ENCODE results near the gene CPNE4. TPM values are rescaled to one million over a fixed set of nuclear protein-coding genes. Genes with fewer than 3 reads are reported as not detected.

Gene CPNE4
- total RNA-seq, 2 experiments from 2014 or later: not detected

DNA sequence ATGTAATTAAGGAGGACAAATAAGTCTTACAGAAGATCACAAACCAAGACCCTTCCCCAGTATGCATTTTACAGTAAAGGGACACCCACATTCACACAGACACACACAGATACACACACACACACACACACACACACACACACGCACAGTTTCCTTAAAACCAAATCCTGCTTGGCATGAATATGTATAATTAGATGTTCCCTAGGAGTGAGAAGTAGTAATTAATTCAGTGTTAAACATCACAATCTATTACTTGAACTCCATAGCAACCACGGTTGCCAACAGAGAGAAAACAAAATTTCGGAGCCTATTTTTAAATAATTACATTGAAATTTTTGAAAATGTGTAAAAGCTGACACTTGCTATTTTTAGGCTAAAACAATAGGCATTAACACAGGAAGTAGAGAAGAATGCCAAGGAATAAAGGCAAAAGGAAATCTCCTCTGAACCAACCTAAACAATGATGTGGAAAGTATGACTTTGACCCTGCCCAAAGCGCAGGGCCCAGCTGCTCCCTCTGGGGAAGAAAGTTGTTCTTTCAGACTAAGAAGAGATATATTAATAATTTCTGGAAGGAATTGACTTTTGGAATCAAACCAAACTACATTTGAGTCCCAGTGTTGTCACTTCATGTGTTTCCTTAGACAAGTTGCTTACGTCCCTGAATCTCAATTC is 215.3 kb downstream of the CPNE4 start:
- CTCF ChIA-PET: no interaction called here
- no peak overlapping the region for H3K4me3 Mint-ChIP-seq
- no peaks in the 10 kb centered on the region for H3K9me3 Mint-ChIP-seq
- DNase-seq: no peak
- H3K36me3 Mint-ChIP-seq (ENCODE audit: low read depth): no peaks in the 10 kb centered on the region
- no peak overlapping the region for H3K27ac Mint-ChIP-seq
- no peaks in the 10 kb centered on the region for H3K4me1 Mint-ChIP-seq
- peaks cover 7% of the 10 kb centered on the region for H3K27me3 Mint-ChIP-seq
- POLR2A ChIA-PET: no interaction called here

DNA sequence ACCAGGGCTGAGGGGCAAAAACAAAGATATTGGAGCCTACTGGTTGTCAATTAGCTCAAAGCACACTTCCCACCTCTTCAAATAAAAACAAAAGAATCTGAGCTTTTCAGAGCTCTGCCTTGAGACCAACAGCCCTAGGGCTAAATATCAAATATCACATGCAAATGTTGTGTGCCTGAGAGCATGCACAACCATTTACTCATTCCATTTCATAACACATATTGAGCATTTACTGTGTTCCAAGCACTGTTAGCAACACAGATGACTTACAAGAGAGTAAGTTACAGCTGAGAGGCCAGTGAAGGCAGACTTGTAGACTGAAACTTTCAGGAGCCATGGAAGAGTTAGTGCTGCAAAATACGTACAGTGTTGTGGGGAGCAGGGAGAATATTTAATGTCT is 222.4 kb downstream of the CPNE4 start:
- Mint-ChIP-seq H3K4me1 (no peaks in the 10 kb centered on the region), H3K27me3 (peaks cover 21% of the 10 kb centered on the region), H3K27ac (no peak overlapping the region), H3K4me3 (no peak overlapping the region), H3K9me3 (no peaks in the 10 kb centered on the region), H3K36me3 (ENCODE audit: low read depth) (no peaks in the 10 kb centered on the region)
- DNase-seq: no peak
- POLR2A ChIA-PET: no interaction called here
- CTCF ChIA-PET: interaction anchor here (0.6 kb wide), 1 partner anchor 80 kb away, joined by 5 read pairs; no protein-coding TSS in a partner anchor

DNA sequence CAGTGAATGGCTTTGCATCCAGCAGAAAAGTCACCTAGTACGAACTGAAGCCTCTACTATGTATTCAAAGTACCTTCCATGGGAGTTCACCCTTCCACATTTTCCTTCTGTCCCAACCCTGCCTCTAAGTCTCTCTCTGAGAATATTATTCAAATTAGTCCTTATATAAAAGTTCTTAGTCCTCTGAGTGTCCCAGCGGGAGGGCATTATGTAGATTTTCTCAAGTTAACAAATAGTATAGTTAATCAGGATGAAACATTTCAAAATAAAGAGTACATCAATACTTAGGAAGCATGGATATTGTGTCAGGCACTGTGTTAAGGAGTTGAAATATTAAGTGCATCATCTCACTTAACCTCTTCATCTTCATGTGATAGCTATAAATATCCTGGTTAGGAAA is 223.3 kb downstream of the CPNE4 start:
- Mint-ChIP-seq H3K27ac (no peak overlapping the region), H3K36me3 (ENCODE audit: low read depth) (no peaks in the 10 kb centered on the region), H3K4me1 (no peaks in the 10 kb centered on the region), H3K4me3 (no peak overlapping the region), H3K27me3 (peaks cover 25% of the 10 kb centered on the region), H3K9me3 (no peaks in the 10 kb centered on the region)
- ChIA-PET POLR2A (no interaction called here), CTCF (no interaction called here)
- no peak for DNase-seq

DNA sequence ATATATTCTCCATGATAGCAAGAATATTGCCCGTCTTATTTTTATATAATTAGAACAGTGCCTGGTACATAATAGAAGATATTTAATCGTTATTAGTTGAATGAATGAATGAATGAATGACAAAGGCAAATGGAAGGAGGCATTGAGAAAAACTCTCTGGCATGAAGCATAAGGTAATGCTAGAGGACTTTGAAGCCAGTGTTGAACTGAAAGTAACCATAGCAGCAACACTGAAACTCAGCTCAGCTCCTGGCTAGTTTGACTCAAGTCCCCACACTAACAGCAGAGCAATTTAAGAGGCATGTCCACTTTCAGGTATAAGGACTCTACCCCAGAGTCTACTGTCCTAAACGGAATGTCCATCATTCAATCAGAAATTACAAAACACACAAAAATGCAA is 227.0 kb downstream of the CPNE4 start:
- Mint-ChIP-seq H3K27ac (no peak overlapping the region), H3K27me3 (peaks cover 23% of the 10 kb centered on the region), H3K36me3 (ENCODE audit: low read depth) (no peaks in the 10 kb centered on the region), H3K4me1 (no peaks in the 10 kb centered on the region), H3K4me3 (no peak overlapping the region), H3K9me3 (no peaks in the 10 kb centered on the region)
- POLR2A ChIA-PET: no interaction called here
- DNase-seq: no peak
- CTCF ChIA-PET: no interaction called here

DNA sequence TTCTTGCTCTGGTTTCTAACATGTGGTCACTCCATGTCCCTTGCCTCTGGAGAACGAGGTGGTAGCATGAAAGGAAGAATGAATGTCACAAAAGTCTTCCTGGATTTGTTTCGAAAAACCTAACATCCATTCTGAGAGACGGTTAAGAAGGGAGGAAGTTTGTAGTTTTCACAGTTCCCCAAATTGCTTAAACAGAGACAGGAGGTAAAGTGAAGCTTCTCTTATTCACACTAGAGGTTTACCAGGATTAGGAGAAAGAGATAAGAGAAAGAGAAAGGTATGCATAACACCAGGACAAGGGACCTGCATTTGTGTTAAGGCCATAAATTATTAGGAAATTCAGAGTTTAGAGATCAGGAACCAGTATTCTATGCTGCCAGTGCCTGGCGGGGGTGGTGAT is 228.1 kb downstream of the CPNE4 start:
- CTCF ChIA-PET: no interaction called here
- Mint-ChIP-seq H3K27ac (no peak overlapping the region), H3K27me3 (peaks cover 19% of the 10 kb centered on the region), H3K4me1 (no peaks in the 10 kb centered on the region), H3K9me3 (no peaks in the 10 kb centered on the region), H3K36me3 (ENCODE audit: low read depth) (no peaks in the 10 kb centered on the region), H3K4me3 (no peak overlapping the region)
- POLR2A ChIA-PET: no interaction called here
- DNase-seq: no peak

DNA sequence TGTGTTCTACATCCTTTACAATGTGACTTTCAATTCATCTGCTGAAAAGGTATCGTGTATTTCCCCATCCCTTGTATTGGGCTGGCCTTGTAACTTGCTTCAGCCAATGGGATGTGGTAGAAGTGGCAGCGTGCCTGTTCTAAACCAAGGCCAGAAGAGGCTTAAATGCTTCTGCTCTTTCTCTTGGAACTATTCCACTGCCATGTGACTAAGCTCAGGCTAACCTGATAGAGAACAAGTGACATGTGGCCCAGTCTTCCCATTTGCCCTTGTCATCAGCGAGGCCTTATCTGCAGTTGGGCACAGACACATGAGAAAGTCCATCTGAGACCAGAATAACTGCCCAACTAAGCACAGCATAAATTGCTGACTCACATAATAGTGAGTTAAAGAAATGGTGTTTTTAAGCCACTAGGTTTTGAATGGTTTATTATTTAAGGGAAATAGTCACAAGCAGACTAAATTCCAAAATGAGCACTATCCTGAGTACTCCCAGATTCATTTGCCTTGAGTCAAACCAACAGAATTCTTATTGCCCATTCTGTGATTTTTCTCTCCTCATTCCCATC is 230.2 kb downstream of the CPNE4 start:
- POLR2A ChIA-PET: no interaction called here
- no peaks in the 10 kb centered on the region for H3K36me3 Mint-ChIP-seq (ENCODE audit: low read depth)
- no peaks in the 10 kb centered on the region for H3K4me1 Mint-ChIP-seq
- H3K27me3 Mint-ChIP-seq: peaks cover 10% of the 10 kb centered on the region
- CTCF ChIA-PET: interaction anchor here (1.2 kb wide), 1 partner anchor 9 kb away, joined by 8 read pairs; no protein-coding TSS in a partner anchor
- no peak overlapping the region for H3K4me3 Mint-ChIP-seq
- no peaks in the 10 kb centered on the region for H3K9me3 Mint-ChIP-seq
- no peak for DNase-seq
- H3K27ac Mint-ChIP-seq: no peak overlapping the region

DNA sequence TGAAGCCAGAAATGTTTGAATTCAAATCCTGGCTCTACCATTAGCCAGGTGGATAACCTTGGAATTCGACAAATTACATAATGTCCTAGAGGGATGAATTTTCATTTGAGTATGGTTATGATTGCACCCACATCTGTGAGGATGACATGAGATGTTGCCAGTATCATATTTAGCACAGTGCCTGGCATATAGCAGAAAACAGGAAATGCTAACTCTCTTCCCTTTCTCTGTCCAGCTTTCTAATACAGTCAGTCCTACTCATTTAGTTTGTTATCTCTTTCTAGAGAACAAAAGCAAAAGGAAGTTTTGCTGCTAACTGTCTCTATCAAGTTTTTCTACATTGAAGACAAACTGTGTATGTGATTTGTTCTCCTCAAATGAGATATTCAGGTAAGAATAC is 231.7 kb downstream of the CPNE4 start:
- Mint-ChIP-seq H3K9me3 (no peaks in the 10 kb centered on the region), H3K27me3 (peaks cover 4% of the 10 kb centered on the region)

DNA sequence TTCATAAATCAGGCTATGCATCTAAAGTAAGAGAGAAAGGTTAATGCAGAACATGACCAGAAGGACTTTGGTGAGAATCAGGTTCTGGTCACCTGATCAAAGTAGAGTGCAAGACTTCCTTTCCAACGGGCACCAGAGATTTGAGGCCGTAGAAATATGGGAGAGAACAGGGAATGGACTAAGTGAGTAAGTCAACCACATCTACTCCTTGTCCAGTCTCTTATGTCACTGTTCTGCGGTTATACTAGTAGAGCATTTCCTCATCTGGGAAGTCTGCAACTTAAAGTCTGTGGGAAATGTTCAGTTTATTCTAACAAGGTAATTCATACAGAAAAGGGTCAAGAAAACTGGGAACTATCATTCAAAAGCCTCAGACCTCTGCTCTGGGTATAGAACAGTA is 232.8 kb downstream of the CPNE4 start:
- Mint-ChIP-seq H3K27me3 (peaks cover 4% of the 10 kb centered on the region), H3K9me3 (no peaks in the 10 kb centered on the region), H3K4me3 (no peak overlapping the region), H3K36me3 (ENCODE audit: low read depth) (no peaks in the 10 kb centered on the region), H3K27ac (no peak overlapping the region), H3K4me1 (no peaks in the 10 kb centered on the region)
- CTCF ChIA-PET: no interaction called here
- DNase-seq: no peak
- POLR2A ChIA-PET: no interaction called here

More for the DNA sequence above, 231.7 kb downstream of the CPNE4 start:
- POLR2A ChIA-PET: no interaction called here
- DNase-seq: no peak
- H3K4me1 Mint-ChIP-seq: no peaks in the 10 kb centered on the region
- no peaks in the 10 kb centered on the region for H3K36me3 Mint-ChIP-seq (ENCODE audit: low read depth)
- no peak overlapping the region for H3K4me3 Mint-ChIP-seq
- H3K27ac Mint-ChIP-seq: no peak overlapping the region
- CTCF ChIA-PET: no interaction called here

DNA sequence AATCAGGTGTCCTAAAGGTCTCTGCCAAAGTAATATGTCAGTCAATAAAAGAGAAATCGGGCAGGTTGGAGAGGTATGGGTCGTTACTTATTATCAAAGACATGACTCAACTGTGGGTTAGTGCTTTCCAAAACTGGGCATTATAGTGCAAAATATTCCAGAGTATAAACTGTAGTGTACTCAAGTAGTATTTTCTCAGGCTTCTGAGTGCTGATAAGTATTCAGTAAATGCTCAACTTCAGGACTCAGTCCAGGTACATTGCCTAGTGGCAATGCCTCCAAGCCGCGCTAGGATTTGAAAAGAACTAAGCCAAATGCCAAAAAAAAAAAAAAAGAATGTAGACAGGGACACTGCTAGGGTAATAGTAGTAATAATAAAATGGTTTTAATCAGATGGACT is 233.2 kb downstream of the CPNE4 start:
- no peak for DNase-seq
- peaks cover 2% of the 10 kb centered on the region for H3K4me1 Mint-ChIP-seq
- H3K36me3 Mint-ChIP-seq (ENCODE audit: low read depth): no peaks in the 10 kb centered on the region
- ChIA-PET CTCF (no interaction called here), POLR2A (no interaction called here)
- H3K27ac Mint-ChIP-seq: no peak overlapping the region
- H3K27me3 Mint-ChIP-seq: no peaks in the 10 kb centered on the region
- H3K4me3 Mint-ChIP-seq: no peak overlapping the region
- H3K9me3 Mint-ChIP-seq: no peaks in the 10 kb centered on the region

DNA sequence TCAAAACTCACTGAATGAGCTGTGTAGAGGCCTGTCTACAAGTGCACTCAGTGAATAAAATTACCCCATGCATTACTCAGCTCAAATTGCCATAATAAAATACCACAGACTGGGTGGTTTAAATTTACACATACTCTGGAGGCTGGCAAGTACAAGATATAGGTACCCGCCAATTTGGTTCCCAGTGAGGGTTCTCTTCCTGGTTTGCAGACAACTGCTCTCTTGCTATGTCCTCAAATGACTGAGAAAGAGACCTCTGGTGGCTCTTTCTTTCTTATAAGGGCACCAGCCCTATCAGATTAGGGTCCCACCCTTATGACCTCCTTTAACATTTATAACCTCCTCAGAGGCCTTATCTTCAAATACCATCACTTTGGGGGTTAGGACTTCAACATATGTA is 237.0 kb downstream of the CPNE4 start:
- no peak for DNase-seq
- H3K4me3 Mint-ChIP-seq: no peak overlapping the region
- H3K9me3 Mint-ChIP-seq: no peaks in the 10 kb centered on the region
- POLR2A ChIA-PET: no interaction called here
- H3K4me1 Mint-ChIP-seq: peaks cover 8% of the 10 kb centered on the region
- no peaks in the 10 kb centered on the region for H3K27me3 Mint-ChIP-seq
- H3K27ac Mint-ChIP-seq: no peak overlapping the region
- no peaks in the 10 kb centered on the region for H3K36me3 Mint-ChIP-seq (ENCODE audit: low read depth)
- CTCF ChIA-PET: no interaction called here

DNA sequence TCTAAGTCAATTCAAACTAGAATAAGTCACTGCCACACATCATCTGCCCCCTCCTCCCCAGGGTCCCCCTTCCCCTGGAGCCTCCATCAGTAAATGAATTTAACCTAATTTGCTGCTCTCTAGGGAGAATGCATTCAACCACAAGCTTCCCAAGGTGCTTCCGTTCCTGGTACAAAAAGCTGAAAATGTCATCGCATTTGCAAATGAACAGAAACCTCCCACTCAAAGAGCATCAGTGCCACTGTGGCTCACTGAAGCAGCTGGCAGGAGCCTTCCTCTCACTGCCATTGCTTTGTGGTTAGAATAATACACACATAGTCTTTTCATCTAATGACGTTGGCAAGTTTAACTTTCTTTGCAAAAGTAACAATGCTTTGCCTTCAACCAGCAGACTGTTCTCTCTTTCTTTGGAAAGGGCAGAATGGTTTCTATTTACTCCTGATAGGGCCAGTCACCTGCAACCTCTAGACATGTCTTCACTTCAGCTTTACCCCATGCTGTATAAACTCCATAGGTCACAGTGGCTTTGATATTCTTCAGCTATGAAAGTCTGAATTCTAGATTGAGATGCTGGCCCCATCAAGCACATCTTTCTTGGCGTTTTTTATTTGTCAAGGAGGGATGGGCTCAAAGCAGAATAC is 238.1 kb downstream of the CPNE4 start:
- CTCF ChIA-PET: interaction anchor here (2.0 kb wide), 1 partner anchor 9 kb away, joined by 8 read pairs; no protein-coding TSS in a partner anchor
- POLR2A ChIA-PET: no interaction called here
- Mint-ChIP-seq H3K27ac (no peak overlapping the region), H3K4me3 (no peak overlapping the region), H3K27me3 (no peaks in the 10 kb centered on the region), H3K4me1 (peaks cover 8% of the 10 kb centered on the region), H3K36me3 (ENCODE audit: low read depth) (no peaks in the 10 kb centered on the region), H3K9me3 (no peaks in the 10 kb centered on the region)
- DNase-seq: no peak

DNA sequence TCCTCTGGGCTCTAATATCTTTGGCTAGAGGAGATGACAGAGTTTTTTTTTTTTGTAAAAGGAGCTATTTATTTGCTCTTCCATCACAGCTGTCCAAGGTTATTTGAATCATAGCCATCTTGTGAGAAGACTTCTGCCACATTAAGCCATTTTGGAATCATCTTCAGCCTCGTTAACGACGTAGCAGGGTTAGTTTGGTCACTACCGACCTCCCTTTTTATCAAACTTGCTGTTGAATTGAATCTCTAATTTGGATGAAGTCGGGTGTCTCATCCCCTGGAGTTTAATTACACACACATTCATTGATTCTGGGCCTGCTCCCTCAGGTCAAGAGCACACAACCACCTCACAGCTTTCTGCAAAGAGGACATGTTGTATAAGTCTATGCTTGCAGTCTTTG is 238.7 kb downstream of the CPNE4 start:
- H3K4me1 Mint-ChIP-seq: peaks cover 8% of the 10 kb centered on the region
- POLR2A ChIA-PET: no interaction called here
- H3K27me3 Mint-ChIP-seq: no peaks in the 10 kb centered on the region
- H3K36me3 Mint-ChIP-seq (ENCODE audit: low read depth): no peaks in the 10 kb centered on the region
- no peak overlapping the region for H3K4me3 Mint-ChIP-seq
- no peaks in the 10 kb centered on the region for H3K9me3 Mint-ChIP-seq
- DNase-seq: no peak
- no peak overlapping the region for H3K27ac Mint-ChIP-seq
- CTCF ChIA-PET: interaction anchor here (2.0 kb wide), 1 partner anchor 9 kb away, joined by 8 read pairs; no protein-coding TSS in a partner anchor

DNA sequence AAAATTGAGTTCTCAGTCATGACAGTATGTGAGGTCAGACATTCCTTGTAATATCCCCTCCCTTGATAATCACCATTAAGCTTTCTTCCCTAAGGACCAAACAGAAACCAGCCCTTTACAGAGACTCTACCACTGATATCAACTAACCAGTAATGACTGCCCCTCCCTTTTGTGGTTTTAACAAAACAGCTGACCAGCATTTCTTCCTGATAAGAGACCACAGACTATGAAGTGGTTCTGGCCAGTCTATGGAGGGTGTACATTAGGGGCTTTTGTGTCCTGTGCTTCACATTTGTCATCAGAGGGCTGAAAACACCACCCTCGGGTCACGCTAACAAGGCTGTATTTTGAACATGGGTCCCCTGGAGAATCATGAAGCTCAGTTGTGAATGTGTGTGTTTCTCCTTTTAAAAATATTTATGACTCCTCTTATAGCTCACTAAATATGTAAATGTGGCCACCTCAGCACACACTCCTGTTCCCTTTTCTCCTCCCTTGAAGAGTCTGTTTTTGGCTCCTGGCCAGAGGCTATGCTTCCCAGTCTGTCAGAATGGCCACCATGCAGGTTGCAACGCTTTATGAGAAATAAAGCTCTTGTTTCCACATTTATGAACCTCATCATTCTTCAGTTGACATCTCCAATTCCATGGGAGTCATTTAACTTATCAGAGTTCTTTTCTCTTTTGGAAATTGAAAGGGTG is 239.3 kb downstream of the CPNE4 start:
- Mint-ChIP-seq H3K27ac (no peak overlapping the region), H3K36me3 (ENCODE audit: low read depth) (no peaks in the 10 kb centered on the region), H3K4me1 (peaks cover 8% of the 10 kb centered on the region), H3K4me3 (no peak overlapping the region), H3K27me3 (peaks cover 2% of the 10 kb centered on the region), H3K9me3 (no peaks in the 10 kb centered on the region)
- POLR2A ChIA-PET: no interaction called here
- CTCF ChIA-PET: interaction anchor here (2.0 kb wide), 1 partner anchor 10 kb away, joined by 8 read pairs; no protein-coding TSS in a partner anchor
- no peak for DNase-seq
